GM10266 (cell line): ENCODE measurements around the gene BCCIP.

Source experiments
- DNase-seq: peaks from one replicate; pipeline ENCODE4 v3.0.0; 2012; ENCODE audit errors: extremely low spot score
- CTCF ChIP-seq: IDR thresholded peaks from 2 replicates; pipeline ENCODE4 v1.5.1; 2012; ENCODE audit warnings: mild to moderate bottlenecking, low read depth; ENCODE audit not compliant: control insufficient read depth, insufficient read depth; ENCODE audit errors: missing control alignments

The BCCIP gene

GRCh38 chr10:125852487-125852886, 29.1 kb downstream of the BCCIP start:
- no peak for TF ChIP-seq CTCF
- DNase-seq: no peak

GRCh38 chr10:125857185-125857760, 33.9 kb downstream of the BCCIP start:
- DNase-seq: no peak
- no peak for TF ChIP-seq CTCF

DNA sequence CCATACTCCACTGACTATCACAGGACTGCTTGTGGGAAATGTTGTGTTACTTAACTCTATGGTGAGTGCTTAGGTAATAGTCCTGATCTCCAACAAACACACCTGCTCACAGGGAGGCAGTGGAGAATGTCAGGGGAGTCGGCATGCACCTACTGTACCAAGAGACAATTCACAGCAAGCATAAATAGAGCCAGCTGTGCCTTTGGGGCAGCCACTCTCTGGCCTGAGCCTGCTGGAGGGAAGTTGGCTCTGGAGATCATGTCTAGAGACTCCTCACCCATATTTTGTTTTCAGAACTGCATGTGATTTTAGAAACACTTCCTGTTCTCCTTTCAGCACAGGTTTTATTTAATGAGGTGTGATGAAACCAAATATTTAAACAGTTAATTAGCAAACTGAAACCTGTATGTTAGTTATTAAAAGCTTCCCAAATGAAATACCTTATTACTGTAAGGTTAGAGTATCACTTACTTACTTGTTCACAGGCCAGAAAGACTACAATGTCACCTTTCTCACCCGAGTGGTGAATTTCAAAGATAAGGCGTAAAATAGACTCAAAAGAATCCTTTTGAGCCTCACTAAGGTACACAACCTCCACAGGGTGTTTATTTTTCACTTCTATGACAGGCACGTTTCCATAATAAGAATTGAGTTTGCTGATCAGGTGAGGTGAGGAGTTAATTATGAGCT, 35.9 kb downstream of the BCCIP start:
- DNase-seq: no peak
- no peak for TF ChIP-seq CTCF

DNA sequence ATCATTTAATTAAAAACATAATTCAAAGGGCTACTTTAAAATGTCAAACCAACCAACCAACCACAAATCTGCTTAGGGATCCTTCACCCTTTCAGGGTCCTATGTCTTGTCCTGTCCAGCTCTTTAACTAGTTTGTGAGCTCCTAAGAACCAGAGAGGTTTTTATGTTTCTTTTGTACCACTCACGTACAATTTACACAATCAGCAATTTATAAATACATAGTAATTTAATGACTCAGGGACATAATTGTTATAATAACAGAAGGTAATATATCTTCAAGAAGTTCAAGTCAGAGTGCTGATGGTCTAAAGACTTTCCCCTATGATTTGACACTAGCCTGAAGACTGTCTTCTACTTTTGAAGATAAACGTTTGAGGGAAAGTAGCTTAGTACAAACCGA, 41.8 kb downstream of the BCCIP start:
- no peak for TF ChIP-seq CTCF

DNA sequence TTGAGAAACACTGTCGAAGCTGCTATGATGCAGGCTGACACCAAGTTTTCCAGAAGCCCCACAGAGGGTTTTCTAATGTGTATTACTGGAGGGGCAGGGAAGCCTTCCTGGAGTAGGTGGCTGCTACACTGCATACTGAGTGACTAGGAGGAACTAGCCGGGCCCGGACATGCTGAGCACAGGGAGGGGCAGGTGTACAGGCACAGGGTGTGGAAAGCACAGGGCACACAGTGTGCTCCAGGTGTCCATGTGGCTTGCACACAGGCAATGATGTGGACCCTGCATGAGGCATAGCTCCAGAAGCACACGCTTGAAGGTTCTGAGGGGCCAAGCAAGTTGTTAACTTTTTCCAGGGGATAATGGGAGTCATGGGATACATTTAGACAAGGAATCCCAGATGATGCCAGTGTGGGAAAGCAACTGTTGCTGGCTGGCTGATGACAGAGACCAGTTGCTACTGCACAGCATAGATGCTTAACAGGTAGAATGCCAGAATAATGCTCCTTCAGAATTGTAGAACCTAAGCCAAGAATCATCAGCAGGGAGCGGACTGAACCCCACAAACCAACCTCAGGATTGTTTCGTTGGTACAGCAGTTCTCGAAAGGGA, 43.2 kb downstream of the BCCIP start:
- DNase-seq: no peak
- no peak for TF ChIP-seq CTCF

More for the DNA sequence above, 41.8 kb downstream of the BCCIP start:
- DNase-seq: no peak

GRCh38 chr10:125868372-125868975, 45.1 kb downstream of the BCCIP start:
- peak; percentile 23 for DNase-seq
- peak; percentile 76 for TF ChIP-seq CTCF

- no peak for TF ChIP-seq CTCF
- DNase-seq: no peak
Observed at GRCh38 chr10:125871338-125871737, 48.0 kb downstream of the BCCIP start.
